ENCODE measurements around the gene TRIML2.

Gene TRIML2

DNA sequence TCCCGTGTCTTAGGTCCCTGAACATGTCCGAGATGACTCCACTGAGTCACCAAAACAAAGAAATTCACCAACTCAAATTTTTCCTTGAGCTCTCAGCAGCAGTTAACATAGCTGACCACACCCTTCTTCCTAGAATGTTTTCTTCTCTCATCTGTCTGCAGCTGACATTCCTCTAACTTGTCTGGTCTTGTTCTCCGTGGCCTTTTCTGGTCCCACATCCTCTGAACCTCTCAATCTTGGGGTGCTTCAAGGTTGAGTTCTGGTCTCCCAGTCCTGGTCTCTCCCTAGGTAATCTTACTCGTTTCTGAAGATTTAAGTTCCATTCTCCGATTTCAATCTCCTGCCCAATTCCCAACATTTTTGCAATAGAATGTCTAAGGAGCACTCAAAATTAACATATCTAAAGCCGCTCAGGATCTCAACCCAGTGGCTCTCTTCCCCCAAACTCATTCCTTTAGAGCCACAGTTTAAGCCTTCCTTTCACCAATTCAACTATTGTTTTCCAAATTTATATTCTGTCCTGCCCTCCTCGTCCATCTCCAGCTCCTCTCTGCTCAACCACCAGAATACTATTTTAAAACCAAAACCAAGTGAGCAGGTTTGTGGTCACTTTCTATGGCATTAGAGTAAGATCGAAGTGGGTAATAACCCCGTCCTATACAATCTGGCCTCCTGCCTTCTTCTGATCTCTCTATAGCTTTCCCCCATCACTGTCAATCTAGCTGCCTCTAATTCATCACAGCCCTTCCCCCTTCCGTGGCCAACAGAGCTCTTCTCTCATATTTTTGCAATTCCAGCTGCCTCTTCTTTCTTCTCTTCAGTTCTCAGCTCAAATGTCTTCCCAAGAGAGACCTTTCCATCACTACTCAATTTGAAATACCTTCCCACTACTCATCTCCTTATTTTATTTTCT, 1.2 kb downstream of the TRIML2 start:
- no peak overlapping the region for H3K4me3 ChIP-seq (ENCODE audit: low read length)
- H3K9ac ChIP-seq (ENCODE audit: low read length), result no peak overlapping the region

DNA sequence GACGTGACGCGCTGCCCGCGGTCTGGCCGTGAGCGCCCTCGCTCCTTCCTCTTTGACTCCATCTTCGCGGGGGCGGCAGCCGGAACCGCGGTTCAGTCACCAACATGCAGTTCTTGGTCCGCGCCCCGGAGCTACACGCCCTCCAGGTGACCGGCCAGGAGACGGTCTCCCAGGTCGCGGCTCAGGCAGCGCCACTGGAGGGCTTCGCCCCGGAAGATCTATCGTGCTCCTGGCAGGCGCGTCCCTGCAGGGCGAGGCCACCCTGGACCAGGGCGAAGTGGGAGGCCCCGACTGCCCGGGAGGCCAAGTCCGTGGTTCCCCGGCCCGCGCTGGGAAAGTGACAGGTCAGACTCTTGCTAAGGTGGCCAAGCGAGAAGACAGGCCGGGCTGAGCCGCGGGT, 2.9 kb downstream of the TRIML2 start:
- H4K20me1 ChIP-seq (ENCODE audit: insufficient read depth, low read length), result no peaks in the 10 kb centered on the region
- H3K9ac ChIP-seq (ENCODE audit: low read length), result no peak overlapping the region
- H3K36me3 ChIP-seq (replicated peaks; ENCODE audit: low read depth, low read length), result no peaks in the 10 kb centered on the region
- H2AFZ ChIP-seq (ENCODE audit: low read depth, low read length), result no peak overlapping the region
- no peaks in the 10 kb centered on the region for H3K27me3 ChIP-seq (ENCODE audit: low read depth, low read length)
- H3K79me2 ChIP-seq (ENCODE audit: low read length), result no peaks in the 10 kb centered on the region
- no peak for TF ChIP-seq EZH2phosphoT487 (IDR thresholded peaks at IDR 0.05; ENCODE audit: low read depth)
- TF ChIP-seq, protein P1, sequence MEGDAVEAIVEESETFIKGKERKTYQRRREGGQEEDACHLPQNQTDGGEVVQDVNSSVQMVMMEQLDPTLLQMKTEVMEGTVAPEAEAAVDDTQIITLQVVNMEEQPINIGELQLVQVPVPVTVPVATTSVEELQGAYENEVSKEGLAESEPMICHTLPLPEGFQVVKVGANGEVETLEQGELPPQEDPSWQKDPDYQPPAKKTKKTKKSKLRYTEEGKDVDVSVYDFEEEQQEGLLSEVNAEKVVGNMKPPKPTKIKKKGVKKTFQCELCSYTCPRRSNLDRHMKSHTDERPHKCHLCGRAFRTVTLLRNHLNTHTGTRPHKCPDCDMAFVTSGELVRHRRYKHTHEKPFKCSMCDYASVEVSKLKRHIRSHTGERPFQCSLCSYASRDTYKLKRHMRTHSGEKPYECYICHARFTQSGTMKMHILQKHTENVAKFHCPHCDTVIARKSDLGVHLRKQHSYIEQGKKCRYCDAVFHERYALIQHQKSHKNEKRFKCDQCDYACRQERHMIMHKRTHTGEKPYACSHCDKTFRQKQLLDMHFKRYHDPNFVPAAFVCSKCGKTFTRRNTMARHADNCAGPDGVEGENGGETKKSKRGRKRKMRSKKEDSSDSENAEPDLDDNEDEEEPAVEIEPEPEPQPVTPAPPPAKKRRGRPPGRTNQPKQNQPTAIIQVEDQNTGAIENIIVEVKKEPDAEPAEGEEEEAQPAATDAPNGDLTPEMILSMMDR (IDR thresholded peaks at IDR 0.05; ENCODE audit: low read depth, low read length), result no peak
- H3K27ac ChIP-seq (ENCODE audit: low read length), result no peak overlapping the region
- no peak overlapping the region for H3K4me2 ChIP-seq (ENCODE audit: low read length)
- H3K4me1 ChIP-seq (ENCODE audit: low read length), result no peaks in the 10 kb centered on the region
- H3K9me3 ChIP-seq (ENCODE audit: insufficient read depth, low read length), result no peaks in the 10 kb centered on the region
- H3K4me3 ChIP-seq (ENCODE audit: low read length), result no peak overlapping the region

More for the DNA sequence above, 1.2 kb downstream of the TRIML2 start:
- Histone ChIP-seq H3K27ac (ENCODE audit: low read length) (no peak overlapping the region), H3K36me3 (replicated peaks; ENCODE audit: low read depth, low read length) (no peaks in the 10 kb centered on the region), H3K4me2 (ENCODE audit: low read length) (no peak overlapping the region), H3K79me2 (ENCODE audit: low read length) (no peaks in the 10 kb centered on the region), H3K4me1 (ENCODE audit: low read length) (no peaks in the 10 kb centered on the region), H4K20me1 (ENCODE audit: insufficient read depth, low read length) (no peaks in the 10 kb centered on the region), H3K27me3 (ENCODE audit: low read depth, low read length) (no peaks in the 10 kb centered on the region), H3K9me3 (ENCODE audit: insufficient read depth, low read length) (no peaks in the 10 kb centered on the region), H2AFZ (ENCODE audit: low read depth, low read length) (no peak overlapping the region)
- TF ChIP-seq, protein P1 (IDR thresholded peaks at IDR 0.05; ENCODE audit: low read depth, low read length), result no peak
- TF ChIP-seq EZH2phosphoT487 (IDR thresholded peaks at IDR 0.05; ENCODE audit: low read depth), result no peak

GRCh38 chr4:188092824-188093223, 16.6 kb downstream of the TRIML2 start:
- no peaks in the 10 kb centered on the region for H3K9me3 ChIP-seq (ENCODE audit: insufficient read depth, low read length)
- H3K36me3 ChIP-seq (replicated peaks; ENCODE audit: low read depth, low read length), result no peaks in the 10 kb centered on the region
- no peak overlapping the region for H3K4me3 ChIP-seq (ENCODE audit: low read length)
- no peaks in the 10 kb centered on the region for H3K79me2 ChIP-seq (ENCODE audit: low read length)
- no peak overlapping the region for H3K27ac ChIP-seq (ENCODE audit: low read length)
- no peak overlapping the region for H2AFZ ChIP-seq (ENCODE audit: low read depth, low read length)
- no peak overlapping the region for H3K4me2 ChIP-seq (ENCODE audit: low read length)
- H3K27me3 ChIP-seq (ENCODE audit: low read depth, low read length), result no peaks in the 10 kb centered on the region
- H3K9ac ChIP-seq (ENCODE audit: low read length), result no peak overlapping the region
- no peaks in the 10 kb centered on the region for H4K20me1 ChIP-seq (ENCODE audit: insufficient read depth, low read length)
- H3K4me1 ChIP-seq (ENCODE audit: low read length), result no peaks in the 10 kb centered on the region
- no peak for TF ChIP-seq EZH2phosphoT487 (IDR thresholded peaks at IDR 0.05; ENCODE audit: low read depth)

GRCh38 chr4:188086858-188087257, 22.5 kb downstream of the TRIML2 start:
- Histone ChIP-seq H3K27me3 (ENCODE audit: low read depth, low read length) (no peaks in the 10 kb centered on the region), H3K4me3 (ENCODE audit: low read length) (no peak overlapping the region), H3K9ac (ENCODE audit: low read length) (no peak overlapping the region), H4K20me1 (ENCODE audit: insufficient read depth, low read length) (no peaks in the 10 kb centered on the region), H3K4me1 (ENCODE audit: low read length) (no peaks in the 10 kb centered on the region), H3K27ac (ENCODE audit: low read length) (no peak overlapping the region), H3K4me2 (ENCODE audit: low read length) (no peak overlapping the region), H3K36me3 (replicated peaks; ENCODE audit: low read depth, low read length) (no peaks in the 10 kb centered on the region), H3K79me2 (ENCODE audit: low read length) (no peaks in the 10 kb centered on the region), H2AFZ (ENCODE audit: low read depth, low read length) (no peak overlapping the region), H3K9me3 (ENCODE audit: insufficient read depth, low read length) (no peaks in the 10 kb centered on the region)
- TF ChIP-seq, protein P1 (IDR thresholded peaks at IDR 0.05; ENCODE audit: low read depth, low read length), result no peak
- no peak for TF ChIP-seq EZH2phosphoT487 (IDR thresholded peaks at IDR 0.05; ENCODE audit: low read depth)
